Measurements from ENCODE around the gene RGCC.
"Not testable (repeated sequence)": the region's sequence is repeated elsewhere in the genome, so short reads cannot be mapped to it uniquely, and the experiment has no call there.

The RGCC gene, protein sequence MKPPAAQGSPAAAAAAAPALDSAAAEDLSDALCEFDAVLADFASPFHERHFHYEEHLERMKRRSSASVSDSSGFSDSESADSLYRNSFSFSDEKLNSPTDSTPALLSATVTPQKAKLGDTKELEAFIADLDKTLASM

DNA sequence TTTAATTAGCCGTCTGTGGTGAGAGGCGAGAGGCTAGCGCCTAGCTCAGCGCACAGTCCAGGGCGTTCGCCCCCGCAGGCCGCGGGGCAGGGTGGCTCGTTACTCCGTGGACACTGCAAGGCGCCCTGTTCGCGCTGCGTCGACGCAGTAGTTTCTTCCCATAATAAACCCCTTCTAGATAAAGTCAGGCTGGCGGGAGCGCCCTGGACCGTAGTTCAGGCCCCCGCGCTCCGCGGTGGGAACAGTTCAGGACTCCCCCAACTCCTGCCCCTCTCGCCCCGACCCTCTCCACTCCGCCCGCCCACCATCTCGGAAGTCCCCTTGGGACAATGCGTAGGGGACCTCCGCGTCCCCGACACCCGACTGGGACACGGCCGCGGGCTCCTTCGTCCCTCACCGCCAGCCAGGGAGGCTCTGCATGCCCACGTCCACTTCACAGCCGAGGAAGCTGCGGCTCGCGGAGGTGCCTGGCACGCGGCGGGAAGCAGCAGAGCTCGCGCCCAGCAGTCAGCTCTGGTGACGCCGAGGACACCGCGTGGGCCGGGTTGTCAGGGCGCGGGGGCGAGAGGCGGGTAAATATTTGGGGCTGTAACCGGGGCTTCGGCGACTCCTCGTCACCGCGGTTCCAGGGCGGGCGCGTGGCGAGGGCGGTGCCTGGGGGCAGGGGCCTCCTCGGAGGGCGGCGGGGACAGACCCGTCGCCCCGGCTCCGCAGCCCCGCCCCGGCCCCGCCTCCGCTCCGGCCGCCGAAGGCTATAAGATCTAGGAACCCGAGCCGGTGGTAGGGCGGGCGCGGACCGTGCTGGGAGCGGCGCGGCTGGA lies at the start of gene RGCC:
RGCC (plus strand) TSS at position 783 of the 821 bp plus-strand sequence. CDS start 158 bp downstream, outside the sequence.
- DNase-seq: peak; percentile 20

DNA sequence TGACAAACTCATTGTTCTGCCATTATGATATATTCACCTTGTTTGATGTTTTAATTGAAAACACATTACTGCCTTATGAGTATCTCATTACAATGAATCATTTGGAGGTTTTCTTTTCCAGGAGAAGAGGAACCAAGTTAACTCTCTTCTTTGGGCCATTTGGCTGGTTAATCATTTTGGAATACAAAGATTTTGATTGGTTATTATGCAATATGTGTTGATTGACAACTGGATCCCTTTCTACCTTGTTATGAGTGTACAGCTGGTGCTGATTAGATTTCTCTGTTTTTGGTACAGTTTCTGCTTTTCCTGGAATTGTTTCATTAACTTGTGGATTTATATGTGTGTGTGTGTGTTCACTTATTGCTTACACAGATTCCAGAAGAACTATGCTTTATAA lies 49.2 kb upstream of the RGCC start:
- DNase-seq: no peak

DNA sequence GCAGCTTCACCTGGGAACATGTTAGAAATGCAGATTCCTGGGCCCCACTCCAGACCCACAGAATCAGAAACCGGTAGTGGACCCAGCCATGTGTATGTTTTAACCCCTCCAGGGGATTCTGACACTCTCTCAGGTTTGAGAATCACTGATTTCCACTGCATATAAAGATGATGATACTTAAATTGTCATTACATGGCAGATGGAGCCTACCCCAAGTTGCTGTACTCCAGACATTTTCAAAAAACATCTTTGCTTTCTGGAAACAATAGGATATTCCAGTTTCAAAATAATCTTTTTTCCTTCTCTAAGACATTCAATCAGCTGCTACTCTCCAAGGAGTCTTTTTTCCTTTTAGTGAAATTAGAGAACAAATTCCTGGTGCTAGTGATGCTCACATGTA lies 48.6 kb upstream of the RGCC start:
- DNase-seq: no peak

DNA sequence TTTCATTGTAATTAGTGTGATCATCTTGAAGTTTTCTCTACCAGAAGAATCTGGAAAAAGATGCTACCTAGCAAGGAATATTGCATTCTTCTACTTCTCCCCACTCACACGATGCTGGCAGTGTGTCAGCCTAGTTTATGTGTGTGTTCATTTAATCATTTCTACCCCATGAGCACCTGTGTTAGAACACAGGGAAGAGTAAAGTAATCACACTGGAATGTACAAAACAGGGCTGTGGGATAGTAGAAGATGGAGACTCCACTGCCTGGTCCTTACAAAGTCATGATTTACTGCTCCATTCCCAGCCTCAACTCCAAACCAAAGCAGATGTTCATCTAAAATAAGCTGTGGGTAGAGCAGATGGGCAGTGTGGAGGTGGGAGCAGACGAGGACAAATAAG lies 47.7 kb upstream of the RGCC start:
- no peak for DNase-seq

GRCh38 chr13:41411060-41411459 lies 46.3 kb upstream of the RGCC start:
- DNase-seq: no peak

DNA sequence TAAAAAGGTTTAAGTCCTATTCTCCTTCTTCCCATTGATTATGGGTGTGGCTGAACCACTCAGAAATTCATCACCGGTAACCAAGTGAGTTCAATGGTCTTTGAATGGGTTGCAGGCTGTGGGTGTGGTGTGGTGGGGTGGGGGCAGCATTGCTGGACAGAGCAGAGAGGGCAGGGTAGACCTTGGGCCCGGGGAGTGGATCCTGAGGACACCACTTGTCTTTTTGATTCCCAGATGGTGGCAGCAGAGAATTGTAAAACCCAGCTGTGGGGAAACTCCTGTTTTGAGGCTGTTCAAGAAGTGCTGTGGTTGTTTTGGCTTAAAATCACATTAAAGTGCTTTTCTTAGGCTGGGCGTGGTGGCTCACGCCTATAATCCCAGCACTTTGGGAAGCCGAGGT lies 45.8 kb upstream of the RGCC start:
- DNase-seq: no peak

DNA sequence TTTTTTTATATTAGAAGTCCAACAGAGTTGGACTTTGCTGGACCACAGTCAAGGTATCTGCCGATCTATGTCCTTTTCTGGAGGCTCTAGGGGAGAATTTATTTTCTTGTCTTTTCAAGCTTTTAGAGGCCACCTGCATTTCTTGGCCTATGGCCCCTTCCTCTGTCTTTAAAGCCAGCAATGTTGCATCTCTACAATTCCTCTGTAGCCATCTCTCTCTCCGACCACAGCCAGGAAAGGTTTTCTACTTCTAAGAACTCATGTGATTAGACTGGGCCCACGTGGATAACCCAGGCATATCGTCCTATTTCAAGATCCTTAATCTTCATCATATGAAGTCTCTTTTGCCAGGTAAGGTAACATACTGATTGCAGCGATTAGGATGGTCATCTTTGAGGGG lies 43.5 kb upstream of the RGCC start:
- DNase-seq: no peak

DNA sequence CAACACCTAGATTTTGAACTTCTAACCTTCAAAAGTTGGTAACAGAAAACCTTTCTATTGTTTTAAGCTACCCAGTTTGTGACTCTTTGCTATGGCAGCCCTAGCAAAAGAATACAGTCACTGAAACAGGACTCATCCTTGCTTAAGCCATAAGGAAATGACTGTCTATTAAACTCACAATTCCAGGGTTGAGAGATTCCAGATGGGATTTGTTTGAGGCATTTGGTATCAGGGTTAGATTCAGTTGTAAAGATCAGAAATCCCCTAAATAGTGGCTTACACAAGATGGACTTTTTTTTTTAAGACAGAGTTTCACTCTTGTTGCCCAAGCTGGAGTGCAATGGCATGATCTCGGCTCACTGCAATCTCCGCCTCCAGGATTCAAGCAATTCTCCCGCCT lies 41.1 kb upstream of the RGCC start:
- DNase-seq: no peak

DNA sequence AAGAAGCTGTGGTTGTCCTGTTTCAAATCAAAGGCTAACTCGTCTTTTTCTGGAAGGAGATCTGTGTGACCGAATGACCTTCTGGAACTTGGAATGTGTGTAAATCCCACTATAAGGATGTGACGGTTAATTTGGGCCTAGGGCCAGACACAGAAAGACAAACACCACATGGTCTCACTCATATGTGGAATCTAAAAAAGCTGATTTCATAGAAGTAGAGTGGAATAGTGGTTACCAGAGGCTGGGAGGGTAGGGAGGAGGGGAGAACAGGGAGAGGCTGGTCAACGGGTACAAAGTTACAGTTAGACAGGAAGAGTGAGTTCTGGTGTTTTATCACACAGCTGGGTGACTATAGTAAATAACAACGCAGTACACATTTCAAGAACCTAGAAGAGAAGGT lies 39.3 kb upstream of the RGCC start:
- no peak for DNase-seq

DNA sequence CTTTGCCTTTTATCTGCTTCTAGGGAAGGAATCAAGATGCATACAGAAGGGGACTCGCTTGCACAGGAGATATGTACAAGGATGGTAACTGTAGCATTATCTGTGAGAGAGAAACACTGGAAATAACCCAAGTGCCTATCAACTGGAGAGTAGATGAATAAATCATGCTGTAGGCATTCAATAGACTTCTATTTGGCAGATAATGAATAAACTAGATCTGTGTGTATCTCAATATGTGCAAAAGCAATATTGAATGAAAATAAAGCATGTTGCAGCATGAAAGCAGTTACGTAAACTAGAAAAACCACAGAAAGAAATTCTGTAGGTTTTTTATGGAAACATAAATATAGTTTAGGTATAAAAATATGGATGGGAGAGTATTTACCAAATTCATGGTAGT lies 38.6 kb upstream of the RGCC start:
- DNase-seq: no peak

DNA sequence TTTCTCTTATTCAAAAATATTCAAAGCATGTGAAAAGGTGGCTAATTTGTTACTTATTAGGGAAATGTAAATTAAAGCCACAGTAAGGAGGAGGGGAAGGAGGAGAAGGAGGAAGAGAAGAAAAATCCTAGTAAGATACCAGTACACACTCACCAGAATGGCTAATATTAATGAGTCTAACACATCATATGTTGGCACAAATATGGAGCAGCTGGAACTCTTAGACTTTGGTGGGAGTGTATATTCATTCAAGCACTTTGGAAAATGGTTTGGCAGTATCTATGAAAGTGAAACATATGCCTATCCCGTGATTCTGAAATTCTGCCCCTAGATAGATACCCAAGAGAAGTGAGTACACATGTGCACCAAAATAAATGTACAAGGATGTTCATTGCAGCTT lies 38.1 kb upstream of the RGCC start:
- DNase-seq: no peak

- DNase-seq: no peak
These were observed 37.2 kb upstream of the RGCC start for GRCh38 chr13:41420146-41420545.

GRCh38 chr13:41421330-41421729 lies 36.0 kb upstream of the RGCC start:
- DNase-seq: not testable (repeated sequence)

- DNase-seq: not testable (repeated sequence)
These were observed 35.4 kb upstream of the RGCC start for GRCh38 chr13:41421983-41422382.

GRCh38 chr13:41423259-41423658 lies 34.1 kb upstream of the RGCC start:
- DNase-seq: not testable (repeated sequence)

DNA sequence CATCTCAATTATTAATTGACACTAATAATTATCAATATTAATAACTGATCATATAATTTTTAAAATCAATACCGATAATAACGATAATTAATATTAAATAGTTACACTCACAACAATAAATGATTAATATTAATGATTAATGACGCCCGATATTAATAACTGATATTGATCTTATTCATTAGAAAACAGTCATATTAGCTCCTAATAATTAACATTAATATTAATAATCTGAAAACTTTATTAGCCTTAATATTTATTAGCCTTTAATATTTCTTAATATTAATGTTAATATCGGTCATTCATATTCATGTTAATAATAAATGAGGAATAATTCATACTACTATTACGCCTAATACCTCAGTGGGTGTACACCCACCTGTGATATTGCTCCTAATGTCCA lies 32.7 kb upstream of the RGCC start:
- DNase-seq: not testable (repeated sequence)

DNA sequence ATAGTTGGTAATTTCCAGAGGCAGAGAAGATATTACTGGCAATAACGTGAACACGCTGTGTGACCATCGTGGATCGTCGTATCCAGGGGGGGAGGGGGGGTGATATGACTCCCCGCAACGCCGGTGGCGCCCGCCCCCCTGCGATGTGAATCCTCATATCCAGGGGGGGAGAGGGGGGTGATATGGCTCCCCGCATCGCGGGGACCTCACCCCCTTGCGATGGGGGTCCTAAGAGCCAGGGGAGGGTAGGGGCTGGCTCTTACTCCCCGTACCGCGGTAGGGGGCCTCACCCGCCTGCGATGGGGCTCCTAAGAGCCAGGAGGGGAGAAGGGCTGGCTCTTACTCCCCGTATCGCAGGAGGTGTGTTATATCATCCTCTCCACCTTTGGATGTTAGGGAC lies 31.3 kb upstream of the RGCC start:
- DNase-seq: no peak

DNA sequence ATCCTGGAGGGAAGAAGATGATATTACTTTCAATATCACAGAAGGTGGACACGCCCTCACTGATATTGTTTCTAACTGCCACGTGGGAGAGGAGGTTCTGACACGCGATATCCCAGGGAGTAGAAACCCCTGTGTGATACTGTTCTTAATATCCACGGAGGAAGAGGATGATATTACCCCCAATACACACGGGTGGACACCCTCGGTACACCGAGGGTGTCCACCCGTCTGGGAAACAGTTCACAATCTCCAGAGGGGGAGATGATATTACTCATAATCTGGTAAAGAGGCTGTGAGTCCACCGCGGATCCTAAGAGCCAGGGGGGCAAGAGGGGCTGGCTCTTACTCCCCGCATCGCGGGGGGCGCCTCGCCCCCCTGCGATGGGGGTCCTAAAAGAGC lies 29.7 kb upstream of the RGCC start:
- DNase-seq: no peak

DNA sequence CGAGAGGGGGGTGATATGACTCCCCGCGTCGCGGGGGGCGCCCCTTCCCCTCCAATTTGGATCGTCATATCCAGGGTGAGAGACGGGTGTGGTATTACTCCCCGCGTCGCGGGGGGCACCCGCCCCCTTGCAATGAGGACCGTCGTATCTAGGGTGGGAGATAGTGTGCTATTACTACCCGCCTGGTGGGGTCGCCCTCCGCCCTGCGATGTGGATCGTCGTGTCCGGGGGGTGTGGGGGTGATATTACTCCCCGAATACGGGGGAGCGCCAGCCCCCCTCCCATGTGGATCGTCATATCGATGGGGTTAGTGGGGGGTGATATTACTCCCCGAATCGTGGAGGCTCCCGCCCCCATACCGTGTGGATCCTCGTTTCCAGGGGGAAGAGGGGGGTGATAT lies 29.2 kb upstream of the RGCC start:
- DNase-seq: no peak

DNA sequence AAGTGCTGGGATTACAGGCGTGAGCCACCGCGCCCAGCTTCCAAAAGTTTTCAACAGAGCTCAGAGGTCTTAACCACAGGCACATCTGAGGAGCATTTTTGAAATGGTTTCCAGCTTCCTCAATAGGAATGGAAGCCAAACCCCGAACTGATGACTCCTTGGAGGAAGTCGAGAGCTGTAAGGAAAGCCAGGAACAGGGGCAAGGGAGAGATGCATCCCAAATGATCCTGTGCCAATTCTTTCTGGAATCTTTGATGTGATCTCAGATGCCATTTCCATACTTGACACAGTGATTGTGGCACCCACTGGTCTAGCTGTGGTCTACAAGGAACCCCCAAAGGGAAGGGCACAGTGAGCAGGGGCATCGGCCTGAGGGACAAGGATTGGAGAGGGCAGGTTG lies 23.3 kb upstream of the RGCC start:
- not testable (repeated sequence) for DNase-seq

GRCh38 chr13:41434831-41435520 lies 22.4 kb upstream of the RGCC start:
- no peak for DNase-seq

DNA sequence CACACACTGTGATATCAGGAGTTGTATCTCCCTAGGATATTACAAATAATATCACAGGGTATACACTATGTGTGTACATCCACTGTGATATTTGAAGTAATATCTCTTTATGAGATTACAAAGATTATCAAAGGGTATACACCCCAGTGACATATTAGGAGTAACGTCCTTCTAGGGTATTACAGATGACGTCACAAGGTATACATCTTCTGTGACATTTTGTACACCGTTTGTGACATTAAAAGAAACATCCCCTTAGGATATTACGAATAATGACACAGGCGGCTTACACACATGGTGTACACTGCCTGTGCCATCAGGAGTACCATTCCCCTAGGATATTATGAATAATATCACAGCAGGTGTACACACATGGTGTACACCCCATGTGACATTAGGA lies 13.4 kb upstream of the RGCC start:
- no peak for DNase-seq

- no peak for DNase-seq
These were observed 4.9 kb upstream of the RGCC start for GRCh38 chr13:41452462-41452861.

- DNase-seq: no peak
These were observed 3.7 kb upstream of the RGCC start for GRCh38 chr13:41453620-41454019.
